K562 (cell line): Measurements from ENCODE around the gene RGL2. TPM values are rescaled to one million over a fixed set of nuclear protein-coding genes. Genes with fewer than 3 reads are reported as not detected.

Source experiments
- ETV6 ChIP-seq, 3 experiments: fragments of 150-350 bp in 1 of 3; sonication (generic) in 1 of 3; formaldehyde crosslinking in 1 of 3; IDR thresholded peaks; 2 replicates each; pipeline versions ENCODE4 v1.6.1 to v1.8.0; 2014 to 2022; ENCODE audit warnings: borderline replicate concordance in 2 of 3, low read depth in 2 of 3, antibody characterized with exemption in 1 of 3, low read length in 1 of 3, mild to moderate bottlenecking in 1 of 3, missing genetic modification reagents in 1 of 3
- FOXA1 ChIP-seq: fragments of 450-650 bp; IDR thresholded peaks from 2 replicates; pipeline ENCODE4 v1.6.1; 2016; ENCODE audit warnings: mild to moderate bottlenecking, borderline replicate concordance
- HNRNPL ChIP-seq: fragments of 200-400 bp; formaldehyde crosslinking; IDR thresholded peaks from 2 replicates; pipeline ENCODE4 v1.6.1; 2017; ENCODE audit warnings: low read depth, mild to moderate bottlenecking, low read length
- KAT2B ChIP-seq: IDR thresholded peaks from one replicate; pipeline ENCODE4 v1.6.1; 2012; ENCODE audit warnings: low read depth, mild to moderate bottlenecking, control low read depth, inconsistent platforms, low read length, moderate library complexity
- LCOR ChIP-seq: sonication (generic); formaldehyde crosslinking; IDR thresholded peaks from 2 replicates; pipeline ENCODE4 v1.8.0; 2022; ENCODE audit warnings: mild to moderate bottlenecking, missing genetic modification reagents
- MNT ChIP-seq, 2 experiments: fragments of 450-650 bp; conservative IDR thresholded peaks; 2 replicates each; pipeline ENCODE4 v1.6.1; 2017; ENCODE audit warnings: mild to moderate bottlenecking in 2 of 2, moderate library complexity in 2 of 2
- NCOA6 ChIP-seq: fragments of 450-650 bp; IDR thresholded peaks from 2 replicates; pipeline ENCODE4 v1.6.1; 2017; ENCODE audit warnings: mild to moderate bottlenecking
- NFATC3 ChIP-seq: fragments of 450-650 bp; IDR thresholded peaks from 2 replicates; pipeline ENCODE4 v1.6.1; 2017; ENCODE audit warnings: mild to moderate bottlenecking
- PTRF ChIP-seq: fragments of 450-650 bp; IDR thresholded peaks from 2 replicates; pipeline ENCODE4 v1.6.1; 2016; ENCODE audit warnings: mild to moderate bottlenecking, missing genetic modification characterization, missing compliant biosample characterization
- PYGO2 ChIP-seq: fragments of 450-650 bp; IDR thresholded peaks from 2 replicates; pipeline ENCODE4 v1.6.1; 2016; ENCODE audit warnings: mild to moderate bottlenecking, missing genetic modification characterization, moderate library complexity, missing compliant biosample characterization
- RNF2 ChIP-seq: sonication (generic); IDR thresholded peaks from 2 replicates; pipeline ENCODE4 v1.6.1; 2016
- TFAP4 ChIP-seq: sonication (generic); formaldehyde crosslinking; IDR thresholded peaks from 2 replicates; pipeline ENCODE4 v1.8.0; 2022; ENCODE audit warnings: missing genetic modification reagents, mild to moderate bottlenecking, moderate library complexity, borderline replicate concordance
- TGIF2 ChIP-seq: sonication (generic); formaldehyde crosslinking; IDR thresholded peaks from 2 replicates; pipeline ENCODE4 v1.8.1; 2022; ENCODE audit warnings: mild to moderate bottlenecking, missing genetic modification reagents, moderate library complexity
- TRIM28 ChIP-seq: fragments of 450-650 bp; IDR thresholded peaks from 2 replicates; pipeline ENCODE4 v1.6.1; 2017
- ZBTB34 ChIP-seq: fragments of 250-450 bp; sonication (Bioruptor Pico); IDR thresholded peaks from 2 replicates; pipeline ENCODE4 v1.8.0; 2021; ENCODE audit warnings: mild to moderate bottlenecking, moderate library complexity
- ZNF12 ChIP-seq: sonication (generic); formaldehyde crosslinking; IDR thresholded peaks from 2 replicates; pipeline ENCODE4 v1.4.0; 2020; ENCODE audit warnings: mild to moderate bottlenecking, missing genetic modification reagents
- polyA plus RNA-seq, 8 experiments: library from polyadenylated mRNA; depleted of rRNA in 4 of 8; stranded (reverse) in 5 of 8; unstranded in 3 of 8; fragments of >200 nt; fragmentation: Nextera tagmentation in 2 of 8; fragmentation: Illumina TruSeq in 1 of 8; extraction: Ambion mirVana in 2 of 8; extraction: Trizol in 1 of 8; gene quantifications; 2 replicates each; pipeline versions ENCODE4 v1.2.1 to v1.2.3, GENCODE V29; 2011 to 2014; ENCODE audit warnings: inconsistent platforms in 1 of 8, missing spikeins in 1 of 8
- total RNA-seq, 7 experiments: library from RNA; depleted of rRNA in 6 of 7; stranded (reverse); fragments of >200 nt in 6 of 7; fragmentation: Illumina TruSeq in 2 of 7; extraction: Trizol in 2 of 7; gene quantifications; 2 replicates each; pipeline versions ENCODE4 v1.2.1 to v1.2.3, GENCODE V29; 2011 to 2021; ENCODE audit warnings: low replicate concordance in 1 of 7
- TF ChIP-seq, protein P1 (sequence below): fragments of 250-450 bp; sonication (Bioruptor Pico); IDR thresholded peaks from 2 replicates; pipeline ENCODE4 v1.4.0; 2020; ENCODE audit warnings: mild to moderate bottlenecking
- TF ChIP-seq, protein P2 (sequence below): sonication (generic); formaldehyde crosslinking; IDR thresholded peaks from 2 replicates; pipeline ENCODE4 v1.8.0; 2022; ENCODE audit warnings: mild to moderate bottlenecking, low read depth, missing genetic modification reagents
- TF ChIP-seq, protein P3 (sequence below): sonication (generic); formaldehyde crosslinking; IDR thresholded peaks from 2 replicates; pipeline ENCODE4 v1.8.1; 2023; ENCODE audit warnings: mild to moderate bottlenecking, missing genetic modification reagents, moderate library complexity

Gene RGL2
- total and polyA plus RNA-seq, 9 of the 15 experiments (the other 6 are each of a cell fraction or from before 2014, with no cell fraction given), result 1.8 to 57.1 (median 19.5) TPM

DNA sequence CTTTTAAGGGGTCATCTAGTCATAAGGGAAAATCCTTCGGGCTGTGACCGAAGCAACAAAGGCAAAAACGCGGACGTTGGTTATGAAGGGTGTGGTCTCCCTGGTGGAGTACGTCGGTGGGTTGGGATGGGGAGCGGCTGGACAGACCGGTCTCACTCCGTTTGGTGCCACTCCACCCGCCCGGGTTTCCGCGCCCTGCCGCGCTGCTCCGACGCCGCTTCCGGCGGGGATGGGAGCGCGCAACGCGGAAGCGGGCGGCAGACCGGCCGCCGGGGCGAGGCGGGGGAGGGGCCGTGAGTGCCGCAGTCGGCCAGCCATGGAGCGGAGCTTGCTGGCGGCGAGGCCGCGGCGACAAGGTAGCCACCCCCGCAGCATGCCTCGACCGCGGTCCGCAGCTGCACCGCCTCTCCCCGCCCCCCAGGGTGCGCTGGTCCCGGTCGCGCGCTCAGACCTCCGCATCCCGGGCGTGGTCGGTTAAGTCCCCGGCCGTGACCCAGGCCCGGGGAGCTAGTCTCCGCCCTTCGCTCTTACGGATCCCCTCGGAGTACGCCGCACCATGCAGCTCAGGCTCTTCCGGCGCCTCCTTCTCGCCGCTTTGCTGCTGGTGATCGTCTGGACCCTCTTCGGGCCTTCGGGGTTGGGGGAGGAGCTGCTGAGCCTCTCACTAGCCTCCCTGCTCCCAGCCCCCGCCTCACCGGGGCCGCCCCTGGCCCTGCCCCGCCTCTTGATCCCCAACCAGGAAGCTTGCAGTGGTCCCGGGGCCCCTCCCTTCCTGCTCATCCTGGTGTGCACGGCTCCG is 21.7 kb downstream of the RGL2 start, which contains the start of gene B3GALT4 (continued):
- TF ChIP-seq NFATC3 (no peak), PTRF (tag) (no peak), LCOR (CRISPR knock-in tag) (peak; percentile 61; the same call in 1 of the 2 replicates), NCOA6 (peak; percentile 20; the same call in 1 of the 2 replicates), PYGO2 (tag) (no peak), TGIF2 (CRISPR knock-in tag) (peak; percentile 72; the same call in 1 of the 2 replicates), ZNF12 (CRISPR knock-in tag) (no peak; the same call in 1 of the 2 replicates), HNRNPL (peak; percentile 79; the same call in 1 of the 2 replicates), FOXA1 (no peak), TRIM28 (peak; percentile 18; the same call in 1 of the 2 replicates), RNF2 (peak; percentile 90), MNT (conservative IDR thresholded peaks at IDR 0.05) (peak; percentile 70 to 90; a peak in 2 of 4 replicates), KAT2B (no peak), ZBTB34 (CRISPR knock-in tag) (no peak), TFAP4 (CRISPR knock-in tag) (peak; percentile 92), ETV6 (IDR thresholded peaks at IDR 0.05; ENCODE audit: borderline replicate concordance in 1 of 2, low read depth in 2 of 2, low read length in 1 of 2) (peak in 1 of 2 experiments; percentile 73; a peak in 2 of 4 replicates), ETV6 (CRISPR knock-in tag; IDR thresholded peaks at IDR 0.05; ENCODE audit: borderline replicate concordance) (no peak)
- TF ChIP-seq, protein P1, sequence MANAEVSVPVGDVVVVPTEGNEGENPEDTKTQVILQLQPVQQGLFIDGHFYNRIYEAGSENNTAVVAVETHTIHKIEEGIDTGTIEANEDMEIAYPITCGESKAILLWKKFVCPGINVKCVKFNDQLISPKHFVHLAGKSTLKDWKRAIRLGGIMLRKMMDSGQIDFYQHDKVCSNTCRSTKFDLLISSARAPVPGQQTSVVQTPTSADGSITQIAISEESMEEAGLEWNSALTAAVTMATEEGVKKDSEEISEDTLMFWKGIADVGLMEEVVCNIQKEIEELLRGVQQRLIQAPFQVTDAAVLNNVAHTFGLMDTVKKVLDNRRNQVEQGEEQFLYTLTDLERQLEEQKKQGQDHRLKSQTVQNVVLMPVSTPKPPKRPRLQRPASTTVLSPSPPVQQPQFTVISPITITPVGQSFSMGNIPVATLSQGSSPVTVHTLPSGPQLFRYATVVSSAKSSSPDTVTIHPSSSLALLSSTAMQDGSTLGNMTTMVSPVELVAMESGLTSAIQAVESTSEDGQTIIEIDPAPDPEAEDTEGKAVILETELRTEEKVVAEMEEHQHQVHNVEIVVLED (CRISPR knock-in tag), result no peak; the same call in 1 of the 2 replicates
- TF ChIP-seq, protein P2, sequence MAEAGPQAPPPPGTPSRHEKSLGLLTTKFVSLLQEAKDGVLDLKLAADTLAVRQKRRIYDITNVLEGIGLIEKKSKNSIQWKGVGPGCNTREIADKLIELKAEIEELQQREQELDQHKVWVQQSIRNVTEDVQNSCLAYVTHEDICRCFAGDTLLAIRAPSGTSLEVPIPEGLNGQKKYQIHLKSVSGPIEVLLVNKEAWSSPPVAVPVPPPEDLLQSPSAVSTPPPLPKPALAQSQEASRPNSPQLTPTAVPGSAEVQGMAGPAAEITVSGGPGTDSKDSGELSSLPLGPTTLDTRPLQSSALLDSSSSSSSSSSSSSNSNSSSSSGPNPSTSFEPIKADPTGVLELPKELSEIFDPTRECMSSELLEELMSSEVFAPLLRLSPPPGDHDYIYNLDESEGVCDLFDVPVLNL (CRISPR knock-in tag), result peak; percentile 51; the same call in 1 of the 2 replicates
- TF ChIP-seq, protein P3, sequence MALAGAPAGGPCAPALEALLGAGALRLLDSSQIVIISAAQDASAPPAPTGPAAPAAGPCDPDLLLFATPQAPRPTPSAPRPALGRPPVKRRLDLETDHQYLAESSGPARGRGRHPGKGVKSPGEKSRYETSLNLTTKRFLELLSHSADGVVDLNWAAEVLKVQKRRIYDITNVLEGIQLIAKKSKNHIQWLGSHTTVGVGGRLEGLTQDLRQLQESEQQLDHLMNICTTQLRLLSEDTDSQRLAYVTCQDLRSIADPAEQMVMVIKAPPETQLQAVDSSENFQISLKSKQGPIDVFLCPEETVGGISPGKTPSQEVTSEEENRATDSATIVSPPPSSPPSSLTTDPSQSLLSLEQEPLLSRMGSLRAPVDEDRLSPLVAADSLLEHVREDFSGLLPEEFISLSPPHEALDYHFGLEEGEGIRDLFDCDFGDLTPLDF (CRISPR knock-in tag), result peak; percentile 33; the same call in 1 of the 2 replicates
